GM12873 (cell line): ENCODE data around the gene OVCH1.
A peak's percentile ranks its signal among the peaks of the same experiment; 100 is the strongest.

Experiments used
- CTCF ChIP-seq: IDR thresholded peaks from 2 replicates; pipeline ENCODE4 v1.5.1; 2012; ENCODE audit warnings: low read depth, mild to moderate bottlenecking, moderate library complexity, low read length, control low read depth; ENCODE audit not compliant: insufficient read depth; ENCODE audit errors: missing control alignments

The OVCH1 gene

GRCh38 chr12:29519585-29520182 is 22.2 kb upstream of the OVCH1 start:
- TF ChIP-seq CTCF = peak; percentile 44

GRCh38 chr12:29518407-29518806 is 20.9 kb upstream of the OVCH1 start:
- no peak for TF ChIP-seq CTCF

GRCh38 chr12:29517264-29517663 is 19.8 kb upstream of the OVCH1 start:
- TF ChIP-seq CTCF = no peak

DNA sequence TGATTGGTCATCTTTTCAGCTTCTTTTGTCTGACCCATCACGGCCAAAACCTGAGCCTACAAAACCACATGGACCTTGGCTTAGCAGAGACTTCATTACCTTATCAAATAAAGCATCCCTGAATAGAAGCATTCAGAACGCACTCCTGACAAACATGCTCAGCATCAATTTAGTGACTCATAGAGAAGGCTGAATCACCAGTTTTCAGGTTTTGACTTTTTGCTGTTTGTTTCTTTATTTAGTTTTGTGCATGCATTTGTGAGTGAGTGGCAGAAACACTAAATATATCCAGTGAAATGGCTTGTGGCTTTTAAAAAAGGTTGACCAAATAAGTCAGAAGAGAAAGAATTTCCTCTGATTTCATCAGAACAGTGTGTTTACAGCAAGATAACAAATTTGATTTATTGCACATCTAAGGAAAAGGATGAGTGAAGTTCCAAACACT is 19.0 kb upstream of the OVCH1 start:
- no peak for TF ChIP-seq CTCF

DNA sequence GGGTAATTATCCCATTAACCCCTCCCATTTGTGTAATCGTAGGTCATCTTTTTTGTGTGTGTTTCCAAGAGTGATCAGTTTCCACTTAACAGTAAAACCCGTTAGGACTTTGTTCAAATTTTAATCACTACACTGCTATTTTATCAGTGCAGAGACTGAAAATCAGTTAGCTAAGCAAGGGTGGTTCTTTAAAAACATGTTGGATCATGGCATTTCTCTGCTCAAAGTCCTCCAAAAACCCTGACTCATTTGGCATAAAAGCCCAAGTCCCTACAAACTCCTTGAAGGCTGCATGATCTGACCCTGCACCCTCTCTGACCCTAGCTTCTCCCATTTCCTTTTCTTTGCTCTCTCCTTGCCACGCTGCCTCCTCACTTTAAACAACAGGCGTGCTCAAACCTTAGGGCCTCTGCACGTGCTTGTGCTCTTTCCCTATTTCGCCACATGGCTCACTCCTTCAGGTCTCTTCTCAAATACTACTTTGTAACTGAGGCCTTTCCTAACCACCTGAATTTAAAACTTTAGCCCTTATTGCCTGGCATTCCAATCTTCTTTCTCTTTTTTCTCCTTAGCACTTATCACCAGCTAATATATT is 13.2 kb upstream of the OVCH1 start:
- TF ChIP-seq CTCF = no peak

GRCh38 chr12:29509503-29509902 is 12.0 kb upstream of the OVCH1 start:
- TF ChIP-seq CTCF = no peak

DNA sequence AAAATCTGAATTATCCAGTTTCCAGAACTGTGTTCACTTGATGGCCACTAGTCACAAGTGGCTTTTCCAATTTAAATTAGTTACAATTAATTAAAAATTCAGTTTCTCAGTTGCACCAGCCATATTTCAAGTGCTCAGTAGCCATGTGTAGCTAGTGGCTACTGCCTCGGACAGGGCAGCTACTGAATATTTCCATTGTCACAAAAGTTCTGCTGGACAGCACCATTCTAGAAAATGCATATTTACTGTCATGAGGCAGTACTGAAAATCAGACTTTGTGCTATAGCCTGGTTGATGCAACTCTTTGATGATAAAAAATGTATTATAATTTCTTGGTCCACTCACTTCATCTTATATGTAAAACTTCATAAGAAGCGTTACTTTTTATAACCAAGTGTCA is 11.5 kb upstream of the OVCH1 start:
- TF ChIP-seq CTCF = no peak
